ENCODE data around the gene LTBP1.

Gene LTBP1

GRCh38 chr2:33209976-33210375 is 263.2 kb downstream of the LTBP1 start:
- no peak for TF ChIP-seq CTCF (conservative IDR thresholded peaks at IDR 0.05; ENCODE audit: low read depth, low read length)
- Histone ChIP-seq H3K27me3 (ENCODE audit: insufficient read depth, low read depth) (no peaks in the 10 kb centered on the region), H2AFZ (ENCODE audit: low read depth) (no peak overlapping the region), H4K20me1 (ENCODE audit: insufficient read depth) (no peaks in the 10 kb centered on the region), H3K36me3 (ENCODE audit: insufficient read depth) (no peaks in the 10 kb centered on the region), H3K79me2 (ENCODE audit: insufficient read depth, low read depth) (no peaks in the 10 kb centered on the region), H3K4me2 (no peak overlapping the region), H3K9ac (no peak overlapping the region), H3K4me3 (IDR thresholded peaks at IDR 0.05; ENCODE audit: insufficient read depth, low read depth, low read length) (no peak overlapping the region), H3K4me1 (ENCODE audit: low read depth, poor library complexity, severe bottlenecking) (peaks cover 18% of the 10 kb centered on the region), H3K27ac (no peak overlapping the region)

GRCh38 chr2:33210626-33211025 is 263.9 kb downstream of the LTBP1 start:
- no peak overlapping the region for H3K27ac ChIP-seq
- no peak overlapping the region for H3K9ac ChIP-seq
- H3K4me1 ChIP-seq (ENCODE audit: low read depth, poor library complexity, severe bottlenecking): peaks cover 13% of the 10 kb centered on the region
- TF ChIP-seq CTCF (conservative IDR thresholded peaks at IDR 0.05; ENCODE audit: low read depth, low read length): no peak
- no peaks in the 10 kb centered on the region for H3K79me2 ChIP-seq (ENCODE audit: insufficient read depth, low read depth)
- no peaks in the 10 kb centered on the region for H3K27me3 ChIP-seq (ENCODE audit: insufficient read depth, low read depth)
- no peak overlapping the region for H3K4me3 ChIP-seq (IDR thresholded peaks at IDR 0.05; ENCODE audit: insufficient read depth, low read depth, low read length)
- H3K36me3 ChIP-seq (ENCODE audit: insufficient read depth): no peaks in the 10 kb centered on the region
- H3K4me2 ChIP-seq: no peak overlapping the region
- no peaks in the 10 kb centered on the region for H4K20me1 ChIP-seq (ENCODE audit: insufficient read depth)
- H2AFZ ChIP-seq (ENCODE audit: low read depth): no peak overlapping the region

- Histone ChIP-seq H2AFZ (ENCODE audit: low read depth) (no peak overlapping the region), H3K36me3 (ENCODE audit: insufficient read depth) (no peaks in the 10 kb centered on the region), H3K27me3 (ENCODE audit: insufficient read depth, low read depth) (no peaks in the 10 kb centered on the region), H3K27ac (no peak overlapping the region), H3K4me1 (ENCODE audit: low read depth, poor library complexity, severe bottlenecking) (no peaks in the 10 kb centered on the region), H4K20me1 (ENCODE audit: insufficient read depth) (no peaks in the 10 kb centered on the region), H3K9ac (no peak overlapping the region), H3K4me3 (IDR thresholded peaks at IDR 0.05; ENCODE audit: insufficient read depth, low read depth, low read length) (no peak overlapping the region), H3K79me2 (ENCODE audit: insufficient read depth, low read depth) (no peaks in the 10 kb centered on the region), H3K4me2 (no peak overlapping the region)
- no peak for TF ChIP-seq CTCF (conservative IDR thresholded peaks at IDR 0.05; ENCODE audit: low read depth, low read length)
Observed at GRCh38 chr2:33212151-33212550, 265.4 kb downstream of the LTBP1 start.

- no peak for TF ChIP-seq CTCF (conservative IDR thresholded peaks at IDR 0.05; ENCODE audit: low read depth, low read length)
- Histone ChIP-seq H3K27ac (no peak overlapping the region), H3K4me1 (ENCODE audit: low read depth, poor library complexity, severe bottlenecking) (no peaks in the 10 kb centered on the region), H2AFZ (ENCODE audit: low read depth) (no peak overlapping the region), H3K79me2 (ENCODE audit: insufficient read depth, low read depth) (no peaks in the 10 kb centered on the region), H3K27me3 (ENCODE audit: insufficient read depth, low read depth) (no peaks in the 10 kb centered on the region), H3K9ac (no peak overlapping the region), H3K4me2 (no peak overlapping the region), H4K20me1 (ENCODE audit: insufficient read depth) (no peaks in the 10 kb centered on the region), H3K4me3 (IDR thresholded peaks at IDR 0.05; ENCODE audit: insufficient read depth, low read depth, low read length) (no peak overlapping the region), H3K36me3 (ENCODE audit: insufficient read depth) (no peaks in the 10 kb centered on the region)
Observed at GRCh38 chr2:33213244-33213643, 266.5 kb downstream of the LTBP1 start.

Data from KMS-11 (cell line).